Heart left ventricle (tissue), 16 donors: ENCODE measurements around the gene HOXC13. TPM values are rescaled to one million over a fixed set of nuclear protein-coding genes. Genes with fewer than 3 reads are reported as not detected.

Source experiments
- ATAC-seq, 4 donors: fragments of 200-7000 bp; cut with Tn5 transposase; one replicate each; pipeline ENCODE4 v1.9.1; 2020 to 2022; ENCODE audit warnings: moderate library complexity in 4 of 4, mild to moderate bottlenecking in 3 of 4, moderate number of reproducible peaks in 1 of 4
- DNase-seq, 5 donors: peaks; one replicate each; pipeline ENCODE4 v3.0.0-alpha.2; 2020
- H3K27ac ChIP-seq, 12 donors: fragments of 200-600 bp; sonication (generic) in 4 of 12; one replicate each; pipeline versions ENCODE4 v1.5.0 to v1.8.0; 2016 to 2022; ENCODE audit warnings: mild to moderate bottlenecking in 2 of 12
- H3K27me3 ChIP-seq, 9 donors: fragments of 200-600 bp; sonication (generic) in 2 of 9; one replicate each; pipeline versions ENCODE4 v1.5.1 to v1.8.0; 2016 to 2022; ENCODE audit warnings: mild to moderate bottlenecking in 3 of 9
- H3K36me3 ChIP-seq, 9 donors: fragments of 200-600 bp; sonication (generic) in 2 of 9; one replicate each; pipeline versions ENCODE4 v1.5.0 to v1.8.0; 2018 to 2022; ENCODE audit warnings: mild to moderate bottlenecking in 2 of 9
- H3K4me1 ChIP-seq, 12 donors: fragments of 200-600 bp; sonication (generic) in 4 of 12; one replicate each; pipeline versions ENCODE4 v1.5.0 to v1.8.0; 2016 to 2022; ENCODE audit warnings: mild to moderate bottlenecking in 3 of 12
- H3K4me3 ChIP-seq, 12 donors: fragments of 200-600 bp; sonication (generic) in 4 of 12; one replicate each; pipeline versions ENCODE4 v1.5.0 to v1.8.0; 2017 to 2022; ENCODE audit warnings: mild to moderate bottlenecking in 9 of 12, moderate library complexity in 4 of 12
- H3K9me3 ChIP-seq, 12 donors: fragments of 200-600 bp; sonication (generic) in 4 of 12; one replicate each; pipeline versions ENCODE4 v1.5.0 to v1.8.0; 2016 to 2022; ENCODE audit warnings: mild to moderate bottlenecking in 1 of 12
- CTCF ChIP-seq, 12 donors: fragments of 200-600 bp; sonication (generic) in 4 of 12; IDR thresholded peaks; one replicate each; pipeline versions ENCODE4 v1.5.0 to v1.8.0; 2018 to 2022; ENCODE audit warnings: antibody characterized with exemption in 12 of 12, mild to moderate bottlenecking in 5 of 12
- POLR2A ChIP-seq, 2 donors: fragments of 450-650 bp; IDR thresholded peaks; one replicate each; pipeline ENCODE4 v1.6.1; 2017; ENCODE audit warnings: antibody characterized with exemption in 2 of 2, mild to moderate bottlenecking in 2 of 2, moderate library complexity in 2 of 2
- WGBS, 4 donors: extraction: QIAGEN DNeasy Blood & Tissue Kit in 2 of 4; methylation state at CpG; one replicate each; pipeline versions ENCODE4 v1.1.5 to v1.1.7; 2013 to 2018; 5-methylcytosine and 5-hydroxymethylcytosine counted together
- intact Hi-C, 10 donors: fragments of 100-400 bp; cut with DNase I; formaldehyde crosslinking; loops; one replicate each; pipeline versions ENCODE4 v1.11.1 to v1.14.2; 2022
- polyA plus RNA-seq, 2 donors: library from polyadenylated mRNA; stranded (reverse); fragments of 200-250 nt; gene quantifications; one replicate each; pipeline ENCODE4 v1.2.3, GENCODE V29; 2013
- total RNA-seq, 9 donors: library from RNA; depleted of rRNA in 2 of 9; stranded (reverse); fragments of >200 nt in 2 of 9; fragmentation: NEBNext Ultra II Directional in 3 of 9; extraction: Animal tissue kit (Norgen Biotek cat#: 25700) in 3 of 9; gene quantifications; one replicate each; pipeline versions ENCODE4 v1.1.0 to v1.2.4, GENCODE V29; 2016 to 2023
- donor health status: ischemic (EF 13 %, LVEDD 7.1; RV severe dilation, severe dysfunction).
- donor health status: healthy with polysubstance abuse.
- donor health status: DM: no; HTN: yes; CAD: no.
- donor health status: DM: no; HTN: no; CAD: no.
- donor health status: ischemic (EF 25% LVEDD 6.9; RV normal size, moderate dysfunction).
- donor health status: ischemic (EF 25% LVEDD 5.7; RV mildly dilated, moderate dysfunction).
- donor health status: healthy.
- donor health status: DM: yes; HTN: yes; CAD: no.
- donor health status: ischemic (EF 35%, LVEDD 5.7; RV mildly dilated, moderate dysfunction).
- donor health status: nonischemic (EF 11% LVEDD 7.7; RV severe dilation, severe dysfunction).
- donor health status: DM: yes; HTN: yes; CAD: no.
- donor health status: PGD.
- donor health status: ischemic (EF 29% LVEDD 5.4; RV normal size, mild dysfunction).
- donor health status: nonischemic (EF 23%, LVEDD 6.1; RV moderate dilation, normal function).

Gene HOXC13
- total and polyA plus RNA-seq, 11 donors: not detected

- TF ChIP-seq CTCF (IDR thresholded peaks at IDR 0.05) (no peak), POLR2A (IDR thresholded peaks at IDR 0.05) (no peak)
- H3K4me3 ChIP-seq: no peak overlapping the region
- no peaks in the 10 kb centered on the region for H3K9me3 ChIP-seq
- ATAC-seq (no peak), DNase-seq (no peak)
- no peak overlapping the region for H3K27ac ChIP-seq
- peaks cover 0 to 21% (median 2%) of the 10 kb centered on the region in 12 donors for H3K4me1 ChIP-seq
- H3K36me3 ChIP-seq: no peaks in the 10 kb centered on the region
- WGBS, 4 donors: 8 to 10% (median 9%) methylated on average over 22 to 25 of the region's 25 CpGs
- H3K27me3 ChIP-seq: peaks cover 81 to 100% (median 100%) of the 10 kb centered on the region in 9 donors
- intact Hi-C loops: no loop called here
Measured at GRCh38 chr12:53956251-53956887, 17.7 kb downstream of the HOXC13 start.

GRCh38 chr12:53956914-53957536 lies 18.4 kb downstream of the HOXC13 start:
- TF ChIP-seq CTCF (IDR thresholded peaks at IDR 0.05) (no peak), POLR2A (IDR thresholded peaks at IDR 0.05) (no peak)
- Histone ChIP-seq H3K27me3 (peaks cover 81 to 100% (median 100%) of the 10 kb centered on the region in 9 donors), H3K4me1 (peaks cover 0 to 17% (median 0%) of the 10 kb centered on the region in 12 donors), H3K4me3 (no peak overlapping the region), H3K36me3 (no peaks in the 10 kb centered on the region), H3K27ac (no peak overlapping the region), H3K9me3 (no peaks in the 10 kb centered on the region)
- intact Hi-C loops: no loop called here
- WGBS, 4 donors: 11 to 20% (median 15%) methylated on average over 11 of the region's 11 CpGs
- ATAC-seq (no peak), DNase-seq (no peak)

GRCh38 chr12:53958128-53958527 lies 19.5 kb downstream of the HOXC13 start:
- DNase-seq: no peak
- H3K4me3 ChIP-seq: no peak overlapping the region
- intact Hi-C loops: no loop called here
- ATAC-seq: no peak
- 12 to 18% (median 16%) methylated on average over 3 of the region's 3 CpGs for WGBS, 4 donors
- TF ChIP-seq CTCF (IDR thresholded peaks at IDR 0.05) (no peak), POLR2A (IDR thresholded peaks at IDR 0.05) (no peak)
- H3K36me3 ChIP-seq: no peaks in the 10 kb centered on the region
- H3K9me3 ChIP-seq: no peaks in the 10 kb centered on the region
- no peak overlapping the region for H3K27ac ChIP-seq
- peaks cover 0 to 17% (median 0%) of the 10 kb centered on the region in 12 donors for H3K4me1 ChIP-seq
- H3K27me3 ChIP-seq: peaks cover 77 to 100% (median 100%) of the 10 kb centered on the region in 9 donors

GRCh38 chr12:53959314-53959713 lies 20.7 kb downstream of the HOXC13 start:
- peaks cover 76 to 100% (median 100%) of the 10 kb centered on the region in 9 donors for H3K27me3 ChIP-seq
- no peak for TF ChIP-seq CTCF (IDR thresholded peaks at IDR 0.05)
- no peak for TF ChIP-seq POLR2A (IDR thresholded peaks at IDR 0.05)

More at GRCh38 chr12:53959314-53959713, 20.7 kb downstream of the HOXC13 start:
- H3K27ac ChIP-seq: no peak overlapping the region
- H3K4me1 ChIP-seq: peaks cover 0 to 25% (median 0%) of the 10 kb centered on the region in 12 donors
- 3 to 15% (median 9%) methylated on average over 4 of the region's 4 CpGs for WGBS, 4 donors
- no peaks in the 10 kb centered on the region for H3K9me3 ChIP-seq
- intact Hi-C loops: no loop called here
- ATAC-seq (no peak), DNase-seq (no peak)
- H3K36me3 ChIP-seq: no peaks in the 10 kb centered on the region
- no peak overlapping the region for H3K4me3 ChIP-seq
